ENCODE results near the gene PSMD11. TPM values are rescaled to one million over a fixed set of nuclear protein-coding genes. Genes with fewer than 3 reads are reported as not detected.

PSMD11 gene
- total and polyA plus RNA-seq, 2 of the 13 experiments (the other 11 are each of a cell fraction or from before 2014, with no cell fraction given): 69.8 to 152 TPM

GRCh38 chr17:32520104-32520701 is 75.9 kb downstream of the PSMD11 start:
- no TSS peak for BruUV-seq (replicated peaks)
- DNase-seq (ENCODE audit: low spot score): peak; percentile 25
- Histone ChIP-seq H3K36me3 (replicated peaks in 1 of 2; ENCODE audit: control insufficient read depth in 1 of 2, insufficient read depth in 2 of 2, low read length in 2 of 2) (no peaks in the 10 kb centered on the region), H3K27me3 (ENCODE audit: control insufficient read depth in 1 of 2, insufficient read depth in 2 of 2, low read length in 2 of 2) (no peaks in the 10 kb centered on the region; a peak in 1 of 5 replicates), H3K9ac (ENCODE audit: insufficient read depth, low read depth, low read length) (no peak overlapping the region), H3K79me2 (ENCODE audit: insufficient read depth, low read length) (no peaks in the 10 kb centered on the region), H3K27ac (ENCODE audit: extremely low read length, insufficient read depth, low read length) (peak overlapping the region; percentile 24), H4K20me1 (ENCODE audit: insufficient read depth, low read length) (no peaks in the 10 kb centered on the region), H3K9me3 (ENCODE audit: low read length) (no peaks in the 10 kb centered on the region), H3K4me1 (ENCODE audit: insufficient read depth, low read length) (peaks cover 21% of the 10 kb centered on the region), H3K4me3 (replicated peaks in 1 of 3; ENCODE audit: insufficient read depth in 1 of 3, low read depth in 2 of 3, low read length in 3 of 3) (no peak overlapping the region), H2AFZ (ENCODE audit: low read length) (no peak overlapping the region), H3K4me2 (ENCODE audit: low read depth, low read length) (peak overlapping the region; percentile 33)
- CTCF ChIA-PET (ENCODE audit: low intra/inter-chr PET ratio, low total read pairs): no interaction called here
- in situ Hi-C loops (cut with HindIII; ENCODE audit: extremely low pct_ligation_motif_present, low pct_unique_long_range_greater_than_20kb): no loop called here
- peak; percentile 89 for ATAC-seq
- POLR2A ChIA-PET: no interaction called here
- peak; percentile 57 for FAIRE-seq
- intact Hi-C loops (cut with micrococcal nuclease; ENCODE audit: unreplicated experiment): no loop called here
- WGBS (ENCODE audit: low lambda C conversion rate): 42% methylated on average over 17 of the region's 17 CpGs
- 0 out of 2 replicates have a peak, but pooled peaks have one; percentile 35 for TF ChIP-seq ZNF441 (CRISPR knock-in tag; IDR thresholded peaks at IDR 0.05; ENCODE audit: borderline replicate concordance)
- no peak for TF ChIP-seq KDM4B (CRISPR knock-in tag; IDR thresholded peaks at IDR 0.05)
- TF ChIP-seq ZNF710 (CRISPR knock-in tag; IDR thresholded peaks at IDR 0.05; ENCODE audit: borderline replicate concordance): no peak
- peak; percentile 48; the same call in 1 of the 2 replicates for TF ChIP-seq HNF4G (IDR thresholded peaks at IDR 0.05; ENCODE audit: borderline replicate concordance, low read depth, low read length)
- peak; percentile 62; the same call in 1 of the 2 replicates for TF ChIP-seq HNF4G (CRISPR knock-in tag; IDR thresholded peaks at IDR 0.05; ENCODE audit: borderline replicate concordance, low read depth)
- TF ChIP-seq ZNF800 (CRISPR knock-in tag; IDR thresholded peaks at IDR 0.05): no peak
- TF ChIP-seq POGZ (CRISPR knock-in tag; IDR thresholded peaks at IDR 0.05): peak; percentile 71
- no peak for TF ChIP-seq CREB3 (CRISPR knock-in tag; IDR thresholded peaks at IDR 0.05)
- no peak for TF ChIP-seq MEF2D (CRISPR knock-in tag; IDR thresholded peaks at IDR 0.05)
- 0 out of 2 replicates have a peak, but pooled peaks have one; percentile 35 for TF ChIP-seq THRA (CRISPR knock-in tag; IDR thresholded peaks at IDR 0.05; ENCODE audit: borderline replicate concordance)
- TF ChIP-seq ZFX (CRISPR knock-in tag; IDR thresholded peaks at IDR 0.05; ENCODE audit: low read depth): 0 out of 2 replicates have a peak, but pooled peaks have one; percentile 18
- no peak for TF ChIP-seq ZNF30 (CRISPR knock-in tag; IDR thresholded peaks at IDR 0.05)
- TF ChIP-seq ZNF687 (CRISPR knock-in tag; IDR thresholded peaks at IDR 0.05): peak; percentile 63
